HG03064 (cell line): ENCODE data around the gene PSMD4.

Experiments used
- ATAC-seq: cut with Tn5 transposase; IDR thresholded peaks from one replicate; pipeline ENCODE4 v1.9.1; 2021; ENCODE audit warnings: low read depth; ENCODE audit not compliant: unreplicated experiment

PSMD4 gene

DNA sequence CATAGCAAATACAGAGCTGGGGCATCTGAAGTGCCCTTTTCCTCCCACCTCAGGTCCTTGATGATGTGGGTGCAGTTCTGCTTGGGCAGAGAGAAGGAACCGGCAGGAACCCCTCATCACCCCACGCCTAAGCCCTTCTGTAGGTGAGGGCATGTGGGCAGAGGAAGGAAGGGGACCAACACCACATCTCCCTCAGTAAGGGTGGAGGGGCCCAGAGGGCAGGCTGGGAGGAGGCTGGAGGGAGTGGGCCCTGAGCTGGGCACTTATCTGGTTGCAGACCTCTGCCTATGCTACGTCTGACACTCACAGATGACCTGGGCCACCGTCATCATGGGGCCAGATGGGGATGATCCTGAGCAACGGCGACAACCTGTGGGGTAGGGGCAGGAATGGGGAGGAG is 38.6 kb downstream of the PSMD4 start:
- ATAC-seq, result no peak

DNA sequence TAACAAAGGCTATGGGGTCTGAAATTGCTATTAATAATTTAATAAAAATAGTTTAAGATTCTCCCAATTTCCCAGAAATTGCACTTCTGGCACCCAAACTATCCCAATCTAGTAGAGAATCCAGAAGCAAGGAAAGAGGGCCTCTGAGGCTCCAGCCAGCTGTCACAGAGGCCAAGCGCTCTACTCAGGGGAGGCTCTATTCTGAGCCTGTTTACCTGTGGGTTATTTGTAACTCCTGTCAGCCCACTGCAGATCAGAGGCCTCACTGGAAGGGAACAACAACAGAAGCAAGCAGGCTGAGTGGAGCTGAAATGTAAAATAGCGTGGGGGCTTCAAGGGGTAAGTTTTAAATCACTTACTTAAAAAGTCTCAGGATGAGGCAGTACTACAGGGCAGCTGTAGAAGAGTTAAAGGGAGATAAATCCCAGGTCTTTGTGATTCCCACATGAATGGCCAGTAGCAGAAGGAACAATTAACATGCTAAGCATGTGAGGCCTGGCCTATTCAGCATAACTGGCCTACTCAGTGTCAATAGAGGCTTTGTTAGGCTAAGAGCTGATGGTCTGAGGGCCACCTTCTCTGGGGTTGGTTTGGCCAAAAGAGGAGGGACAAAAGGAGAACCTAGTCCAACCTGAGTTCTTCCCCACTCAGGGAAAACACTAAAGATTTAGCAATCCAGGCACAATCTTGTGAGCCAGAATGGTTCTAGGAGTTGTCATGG is 40.4 kb downstream of the PSMD4 start:
- ATAC-seq, result no peak

DNA sequence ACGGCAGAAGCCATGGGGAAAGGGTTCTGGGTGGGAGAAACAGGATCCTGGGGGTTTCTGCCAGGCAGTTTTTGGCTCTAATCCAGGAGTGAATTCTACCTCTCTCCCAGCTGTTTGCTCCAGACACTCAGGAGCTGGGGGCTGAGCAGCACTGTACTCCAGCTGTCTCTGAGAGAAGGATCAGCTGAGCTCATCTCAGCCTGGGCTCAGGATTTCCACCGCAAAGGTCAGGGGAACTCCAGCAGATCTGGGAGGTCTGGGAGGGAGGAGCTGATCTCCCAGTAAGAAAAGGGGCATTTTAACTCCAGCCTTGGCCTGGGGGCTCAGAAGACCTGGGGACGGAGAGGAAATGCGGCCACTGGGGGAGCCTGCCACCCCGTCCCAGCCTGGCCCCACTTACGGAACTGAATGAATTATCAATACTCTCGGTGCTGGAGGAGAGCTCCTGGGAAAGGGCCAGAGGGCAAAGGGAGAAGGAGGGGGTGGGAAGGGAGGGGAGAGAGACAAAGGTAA is 55.3 kb downstream of the PSMD4 start:
- no peak for ATAC-seq

DNA sequence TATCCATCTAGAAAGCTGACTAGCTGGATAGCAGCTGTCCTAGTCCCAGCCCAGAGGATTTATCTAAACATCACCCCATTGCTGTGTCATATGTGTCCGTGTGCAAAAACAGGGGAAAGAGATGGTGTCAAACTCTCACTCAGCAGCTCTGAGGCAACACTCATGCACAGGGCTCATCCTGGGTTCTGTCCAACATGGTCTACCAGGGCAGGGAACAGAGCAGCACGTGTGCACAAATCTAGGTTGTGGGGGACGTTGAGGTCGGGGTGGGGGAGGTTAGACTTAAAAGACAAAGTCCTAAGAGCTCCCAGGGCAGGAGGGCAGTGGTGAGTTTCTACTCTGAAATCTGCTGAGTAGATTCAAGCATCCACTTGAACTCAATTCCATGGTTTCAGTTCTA is 56.5 kb downstream of the PSMD4 start:
- no peak for ATAC-seq

- no peak for ATAC-seq
Measured at GRCh38 chr1:151311589-151312331, 57.2 kb downstream of the PSMD4 start.

GRCh38 chr1:151312411-151312810 is 57.9 kb downstream of the PSMD4 start:
- ATAC-seq, result no peak

DNA sequence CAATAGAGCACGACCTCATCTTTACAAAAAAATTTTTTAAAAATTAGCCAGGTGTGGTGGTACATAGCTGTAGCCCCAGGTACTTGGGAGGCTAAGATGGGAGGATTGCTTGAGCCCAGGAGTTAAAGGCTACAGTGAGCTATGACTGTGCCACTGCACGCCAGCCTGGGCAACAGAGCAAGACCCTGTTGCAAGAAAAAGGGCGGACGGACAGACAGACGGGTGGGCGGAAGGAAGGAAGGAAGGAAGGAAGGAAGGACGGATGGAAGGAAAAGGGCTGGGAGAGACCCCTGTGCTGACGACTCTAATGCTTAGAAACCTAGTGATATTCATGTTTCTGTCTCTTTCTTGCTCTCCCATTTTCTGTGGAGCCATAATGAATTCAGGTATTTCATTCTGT is 58.3 kb downstream of the PSMD4 start:
- ATAC-seq, result no peak

DNA sequence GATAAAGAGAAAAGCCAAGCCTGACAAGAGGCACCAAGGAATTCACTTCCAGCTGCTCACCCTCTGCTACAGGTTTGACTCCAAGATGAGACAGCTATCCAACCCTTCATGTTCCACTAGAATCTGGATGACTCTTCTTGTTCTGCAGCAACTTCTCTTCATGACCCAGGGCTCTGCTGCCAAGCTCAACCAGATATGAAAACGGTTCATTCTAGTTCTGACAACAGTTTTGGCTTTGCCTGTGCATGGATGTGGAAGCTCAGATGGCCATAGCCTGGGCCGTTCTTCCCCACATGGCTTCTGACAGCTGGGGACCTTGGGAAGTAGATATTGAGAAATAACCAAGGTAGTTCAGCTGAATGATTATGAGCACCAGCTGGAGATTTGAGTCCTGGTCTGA is 59.0 kb downstream of the PSMD4 start:
- no peak for ATAC-seq

DNA sequence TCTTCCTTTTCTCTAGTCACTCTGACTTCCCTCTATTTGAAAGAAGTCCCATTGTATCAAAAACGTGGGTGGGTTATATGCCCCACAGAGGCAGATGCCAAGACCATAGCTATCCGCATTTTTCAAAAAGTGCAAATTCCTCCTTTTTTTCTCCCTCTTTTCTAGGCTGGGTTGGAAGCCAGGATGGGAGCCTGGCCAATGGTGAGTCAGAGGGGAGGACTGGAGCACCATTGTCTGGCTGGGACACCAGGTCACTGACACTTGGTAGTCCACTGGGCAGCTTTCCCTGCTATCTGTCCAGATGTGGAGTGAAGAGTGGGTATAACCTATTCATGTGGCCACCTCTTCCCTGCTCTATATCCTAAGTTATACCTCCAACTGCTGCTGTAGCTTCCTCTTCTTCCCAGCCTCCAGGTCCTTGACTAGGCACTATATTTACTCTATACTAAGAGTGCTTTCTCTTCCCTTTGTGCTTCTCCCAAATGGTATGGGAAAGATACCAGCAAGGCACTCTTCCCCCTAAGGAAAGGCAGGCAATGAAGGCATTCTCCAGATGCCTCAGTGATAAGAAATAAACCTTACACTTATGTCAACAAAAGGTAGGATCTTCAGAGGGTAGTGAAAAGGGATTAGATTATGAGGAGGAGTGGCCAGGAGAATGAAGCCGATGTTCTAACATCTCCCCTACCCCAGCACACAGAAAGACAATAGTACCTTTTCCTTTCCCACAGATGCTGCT is 59.8 kb downstream of the PSMD4 start:
- no peak for ATAC-seq

- no peak for ATAC-seq
Measured at GRCh38 chr1:151315565-151316235, 61.2 kb downstream of the PSMD4 start.
